ENCODE measurements around the gene ZNF692. TPM values are rescaled to one million over a fixed set of nuclear protein-coding genes. Genes with fewer than 3 reads are reported as not detected.
A peak's percentile ranks its signal among the peaks of the same experiment; 100 is the strongest.

ZNF692 gene
- total and polyA plus RNA-seq, 4 donors, result 26.1 to 58.5 (median 36.3) TPM

DNA sequence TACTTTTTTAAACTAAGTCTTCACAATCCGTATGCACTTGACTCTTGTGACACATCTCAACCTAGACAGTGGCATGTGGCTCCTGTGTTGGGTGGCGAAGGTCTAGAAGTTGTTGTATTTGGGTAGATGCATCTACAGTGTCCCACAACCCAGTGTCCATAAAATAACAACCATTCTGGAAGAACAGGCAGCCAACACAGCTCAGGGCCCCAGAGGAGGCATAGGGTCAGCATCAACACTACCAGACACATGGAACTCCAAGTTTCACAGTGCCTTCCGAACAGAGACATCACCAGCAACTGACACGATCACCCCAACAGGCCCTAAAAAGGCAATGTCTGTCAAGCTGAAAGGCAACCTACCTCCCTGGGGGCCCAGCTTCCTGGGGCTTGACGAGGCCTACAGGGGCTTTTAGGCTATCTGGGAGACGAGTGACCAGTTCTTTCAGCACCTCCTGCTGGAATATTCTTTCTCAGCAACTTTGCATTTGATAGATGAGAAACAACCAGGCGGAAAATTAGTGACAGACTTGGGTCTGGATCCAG is 38.8 kb downstream of the ZNF692 start:
- Histone ChIP-seq H3K4me1 (ENCODE audit: control insufficient read depth in 5 of 5, insufficient read depth in 5 of 5, low read length in 5 of 5) (peaks cover 12 to 32% (median 22%) of the 10 kb centered on the region in 5 donors), H3K36me3 (ENCODE audit: control insufficient read depth in 4 of 4, insufficient read depth in 4 of 4, low read length in 4 of 4) (peaks cover 8 to 33% (median 30%) of the 10 kb centered on the region in 4 donors), H3K27me3 (ENCODE audit: control insufficient read depth in 3 of 3, insufficient read depth in 3 of 3, low read length in 2 of 3) (no peaks in the 10 kb centered on the region), H3K4me3 (no peak overlapping the region), H3K9ac (ENCODE audit: insufficient read depth in 1 of 2, low read length in 2 of 2) (no peak overlapping the region), H3K27ac (ENCODE audit: low read depth in 1 of 2, low read length in 1 of 2) (no peak overlapping the region), H3K9me3 (ENCODE audit: control insufficient read depth in 4 of 4, insufficient read depth in 3 of 4, low read length in 3 of 4) (no peaks in the 10 kb centered on the region)
- no peak for TF ChIP-seq CTCF (IDR thresholded peaks at IDR 0.05; ENCODE audit: control extremely low read depth, extremely low read depth)
- WGBS, 2 donors, result 90 to 91% methylated on average over 7 of the region's 7 CpGs
- ATAC-seq (ENCODE audit: insufficient read depth, low FRiP score) (no peak), DNase-seq (no peak)

- TF ChIP-seq CTCF (IDR thresholded peaks at IDR 0.05; ENCODE audit: control extremely low read depth, extremely low read depth), result no peak
These were observed 40.1 kb downstream of the ZNF692 start for GRCh38 chr1:248818505-248819374.

DNA sequence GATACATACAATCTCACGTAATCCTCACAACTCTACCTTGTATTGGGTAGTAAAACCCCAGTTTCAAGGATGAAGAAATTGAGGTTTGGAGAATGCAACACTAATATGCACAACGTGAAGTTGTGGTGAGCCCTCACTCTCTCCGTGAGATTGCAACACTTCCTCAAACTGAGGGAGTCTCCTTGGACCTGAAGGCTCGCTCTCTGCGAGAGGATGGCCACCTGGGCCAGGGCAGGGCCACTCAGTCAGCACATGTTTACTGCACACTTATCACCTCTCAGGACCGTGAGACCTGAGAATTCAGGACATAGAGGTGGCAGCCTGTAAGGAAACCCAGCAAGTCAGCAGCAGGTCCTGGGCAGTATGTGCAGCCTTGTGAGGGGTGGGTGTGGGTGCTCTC is 41.8 kb downstream of the ZNF692 start:
- ATAC-seq (ENCODE audit: insufficient read depth, low FRiP score) (peak; percentile 4), DNase-seq (no peak)
- H3K9ac ChIP-seq (ENCODE audit: insufficient read depth in 1 of 2, low read length in 2 of 2), result no peak overlapping the region
- no peaks in the 10 kb centered on the region for H3K9me3 ChIP-seq (ENCODE audit: control insufficient read depth in 4 of 4, insufficient read depth in 3 of 4, low read length in 3 of 4)
- H3K4me3 ChIP-seq, result no peak overlapping the region
- H3K27ac ChIP-seq (ENCODE audit: low read depth in 1 of 2, low read length in 1 of 2), result no peak overlapping the region
- H3K36me3 ChIP-seq (ENCODE audit: control insufficient read depth in 4 of 4, insufficient read depth in 4 of 4, low read length in 4 of 4), result peaks cover 15 to 55% (median 41%) of the 10 kb centered on the region in 4 donors
- no peaks in the 10 kb centered on the region for H3K27me3 ChIP-seq (ENCODE audit: control insufficient read depth in 3 of 3, insufficient read depth in 3 of 3, low read length in 2 of 3)
- H3K4me1 ChIP-seq (ENCODE audit: control insufficient read depth in 5 of 5, insufficient read depth in 5 of 5, low read length in 5 of 5), result peaks cover 0 to 16% (median 0%) of the 10 kb centered on the region in 5 donors
- no peak for TF ChIP-seq CTCF (IDR thresholded peaks at IDR 0.05; ENCODE audit: control extremely low read depth, extremely low read depth)
- WGBS, 2 donors, result 38 to 63% methylated on average over 6 of the region's 6 CpGs

More at GRCh38 chr1:248818505-248819374, 40.1 kb downstream of the ZNF692 start:
- Histone ChIP-seq H3K36me3 (ENCODE audit: control insufficient read depth in 4 of 4, insufficient read depth in 4 of 4, low read length in 4 of 4) (peaks cover 11 to 40% (median 32%) of the 10 kb centered on the region in 4 donors), H3K27me3 (ENCODE audit: control insufficient read depth in 3 of 3, insufficient read depth in 3 of 3, low read length in 2 of 3) (no peaks in the 10 kb centered on the region), H3K9me3 (ENCODE audit: control insufficient read depth in 4 of 4, insufficient read depth in 3 of 4, low read length in 3 of 4) (no peaks in the 10 kb centered on the region), H3K9ac (ENCODE audit: insufficient read depth in 1 of 2, low read length in 2 of 2) (no peak overlapping the region), H3K27ac (ENCODE audit: low read depth in 1 of 2, low read length in 1 of 2) (no peak overlapping the region), H3K4me3 (no peak overlapping the region), H3K4me1 (ENCODE audit: control insufficient read depth in 5 of 5, insufficient read depth in 5 of 5, low read length in 5 of 5) (peaks cover 2 to 19% (median 8%) of the 10 kb centered on the region in 5 donors)
- no peak for DNase-seq
- 59 to 67% methylated on average over 5 of the region's 5 CpGs for WGBS, 2 donors
- ATAC-seq (ENCODE audit: insufficient read depth, low FRiP score), result no peak

Measured in lung (tissue), 12 donors.